ENCODE data around the gene SLC7A14.
A peak's percentile ranks its signal among the peaks of the same experiment; 100 is the strongest.

The SLC7A14 gene

GRCh38 chr3:170436697-170437096 lies 149.2 kb downstream of the SLC7A14 start:
- Histone ChIP-seq H2AFZ (ENCODE audit: low read depth, low read length) (no peak overlapping the region), H3K36me3 (ENCODE audit: insufficient read depth, low read length) (no peaks in the 10 kb centered on the region), H4K20me1 (ENCODE audit: insufficient read depth, low read length) (no peaks in the 10 kb centered on the region; the same call in 1 of the 2 replicates), H3K79me2 (ENCODE audit: insufficient read depth, low read length) (no peaks in the 10 kb centered on the region), H3K27ac (ENCODE audit: low read length) (no peak overlapping the region), H3K9ac (ENCODE audit: low read depth, low read length) (no peak overlapping the region), H3K9me3 (ENCODE audit: insufficient read depth, low read length, severe bottlenecking) (no peaks in the 10 kb centered on the region), H3K4me1 (ENCODE audit: insufficient read depth, low read length) (no peaks in the 10 kb centered on the region), H3K4me2 (ENCODE audit: insufficient read depth, low read length) (no peak overlapping the region), H3K4me3 (ENCODE audit: low read depth in 1 of 2, low read length in 2 of 2) (no peak overlapping the region), H3K27me3 (ENCODE audit: insufficient read depth, low read length, poor library complexity) (peaks cover 27% of the 10 kb centered on the region)
- no peak for ATAC-seq (ENCODE audit: insufficient read depth, low read depth)
- TF ChIP-seq EZH2 (IDR thresholded peaks at IDR 0.05; ENCODE audit: borderline replicate concordance, low read depth, low read length, severe bottlenecking) (no peak), CTCF (IDR thresholded peaks at IDR 0.05; ENCODE audit: borderline replicate concordance, extremely low read depth, low read length, poor library complexity, severe bottlenecking) (no peak)
- no peak for DNase-seq

DNA sequence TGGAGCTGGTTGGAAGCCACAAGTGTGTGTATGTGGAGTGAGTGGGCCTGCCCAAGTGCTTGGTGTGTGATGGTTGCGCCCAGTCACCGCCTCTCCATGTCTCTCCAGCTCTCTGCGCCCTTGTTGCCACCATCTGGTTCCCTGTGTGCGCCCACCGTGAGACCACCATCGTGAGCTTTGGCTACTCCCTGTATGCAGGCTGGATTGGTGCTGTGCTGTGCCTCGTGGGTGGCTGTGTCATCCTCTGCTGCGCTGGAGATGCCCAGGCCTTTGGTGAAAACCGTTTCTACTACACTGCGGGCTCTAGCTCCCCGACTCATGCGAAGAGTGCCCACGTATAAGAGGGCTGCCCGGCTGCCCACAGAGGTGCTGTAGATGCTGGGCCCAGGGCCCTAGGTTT lies 153.5 kb downstream of the SLC7A14 start:
- TF ChIP-seq EZH2 (IDR thresholded peaks at IDR 0.05; ENCODE audit: borderline replicate concordance, low read depth, low read length, severe bottlenecking) = no peak
- TF ChIP-seq CTCF (IDR thresholded peaks at IDR 0.05; ENCODE audit: borderline replicate concordance, extremely low read depth, low read length, poor library complexity, severe bottlenecking) = no peak
- Histone ChIP-seq H3K9ac (ENCODE audit: low read depth, low read length) (no peak overlapping the region), H3K9me3 (ENCODE audit: insufficient read depth, low read length, severe bottlenecking) (no peaks in the 10 kb centered on the region), H3K4me2 (ENCODE audit: insufficient read depth, low read length) (no peak overlapping the region), H3K27ac (ENCODE audit: low read length) (no peak overlapping the region), H4K20me1 (ENCODE audit: insufficient read depth, low read length) (no peaks in the 10 kb centered on the region; the same call in 1 of the 2 replicates), H3K27me3 (ENCODE audit: insufficient read depth, low read length, poor library complexity) (peaks cover 8% of the 10 kb centered on the region), H3K36me3 (ENCODE audit: insufficient read depth, low read length) (no peaks in the 10 kb centered on the region), H2AFZ (ENCODE audit: low read depth, low read length) (no peak overlapping the region), H3K79me2 (ENCODE audit: insufficient read depth, low read length) (no peaks in the 10 kb centered on the region), H3K4me1 (ENCODE audit: insufficient read depth, low read length) (peaks cover 8% of the 10 kb centered on the region; the same call in 1 of the 2 replicates), H3K4me3 (ENCODE audit: low read depth in 1 of 2, low read length in 2 of 2) (no peak overlapping the region)
- DNase-seq = no peak
- no peak for ATAC-seq (ENCODE audit: insufficient read depth, low read depth)

- H3K9ac ChIP-seq (ENCODE audit: low read depth, low read length) = no peak overlapping the region
- peaks cover 13% of the 10 kb centered on the region for H3K4me1 ChIP-seq (ENCODE audit: insufficient read depth, low read length)
- H3K36me3 ChIP-seq (ENCODE audit: insufficient read depth, low read length) = no peaks in the 10 kb centered on the region
- no peaks in the 10 kb centered on the region for H3K9me3 ChIP-seq (ENCODE audit: insufficient read depth, low read length, severe bottlenecking)
- no peak overlapping the region for H3K27ac ChIP-seq (ENCODE audit: low read length)
- ATAC-seq (ENCODE audit: insufficient read depth, low read depth) (no peak), DNase-seq (no peak)
- no peak overlapping the region for H2AFZ ChIP-seq (ENCODE audit: low read depth, low read length)
- no peak overlapping the region for H3K4me3 ChIP-seq (ENCODE audit: low read depth in 1 of 2, low read length in 2 of 2)
- no peaks in the 10 kb centered on the region for H3K79me2 ChIP-seq (ENCODE audit: insufficient read depth, low read length)
- no peaks in the 10 kb centered on the region; the same call in 1 of the 2 replicates for H4K20me1 ChIP-seq (ENCODE audit: insufficient read depth, low read length)
- H3K4me2 ChIP-seq (ENCODE audit: insufficient read depth, low read length) = no peak overlapping the region
- no peak for TF ChIP-seq CTCF (IDR thresholded peaks at IDR 0.05; ENCODE audit: borderline replicate concordance, extremely low read depth, low read length, poor library complexity, severe bottlenecking)
- H3K27me3 ChIP-seq (ENCODE audit: insufficient read depth, low read length, poor library complexity) = peaks cover 8% of the 10 kb centered on the region
These were observed 154.8 kb downstream of the SLC7A14 start for GRCh38 chr3:170431054-170431453.

DNA sequence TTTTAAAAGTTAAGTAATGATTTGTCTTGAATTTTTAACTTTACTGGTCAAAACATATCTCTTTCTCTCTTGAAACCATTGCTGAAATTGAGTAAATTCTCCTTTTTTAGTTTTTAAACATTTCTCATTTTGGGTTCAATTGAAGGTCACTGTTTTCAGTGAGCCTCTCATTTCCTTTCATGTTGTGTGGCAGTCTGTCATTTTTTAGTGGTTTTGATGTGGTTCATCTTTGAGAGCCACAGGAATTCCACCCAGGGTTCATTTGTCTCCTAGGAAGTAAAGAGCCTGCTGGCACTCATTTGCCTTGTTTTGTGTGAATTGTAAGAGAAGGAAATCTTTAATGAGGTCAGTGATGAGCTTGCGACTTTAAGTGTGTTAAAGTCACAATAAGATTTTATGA lies 156.8 kb downstream of the SLC7A14 start:
- peak; percentile 14 for DNase-seq
- Histone ChIP-seq H2AFZ (ENCODE audit: low read depth, low read length) (no peak overlapping the region), H3K36me3 (ENCODE audit: insufficient read depth, low read length) (no peaks in the 10 kb centered on the region), H3K4me3 (ENCODE audit: low read depth in 1 of 2, low read length in 2 of 2) (no peak overlapping the region), H3K27me3 (ENCODE audit: insufficient read depth, low read length, poor library complexity) (peaks cover 8% of the 10 kb centered on the region), H4K20me1 (ENCODE audit: insufficient read depth, low read length) (no peaks in the 10 kb centered on the region; the same call in 1 of the 2 replicates), H3K27ac (ENCODE audit: low read length) (no peak overlapping the region), H3K4me1 (ENCODE audit: insufficient read depth, low read length) (peaks cover 25% of the 10 kb centered on the region), H3K9me3 (ENCODE audit: insufficient read depth, low read length, severe bottlenecking) (no peaks in the 10 kb centered on the region), H3K79me2 (ENCODE audit: insufficient read depth, low read length) (no peaks in the 10 kb centered on the region), H3K4me2 (ENCODE audit: insufficient read depth, low read length) (no peak overlapping the region), H3K9ac (ENCODE audit: low read depth, low read length) (no peak overlapping the region)
- peak; percentile 60 for ATAC-seq (ENCODE audit: insufficient read depth, low read depth)
- TF ChIP-seq EZH2 (IDR thresholded peaks at IDR 0.05; ENCODE audit: borderline replicate concordance, low read depth, low read length, severe bottlenecking) (no peak), CTCF (IDR thresholded peaks at IDR 0.05; ENCODE audit: borderline replicate concordance, extremely low read depth, low read length, poor library complexity, severe bottlenecking) (no peak)
